ENCODE measurements around the gene SEC14L1.

DNA sequence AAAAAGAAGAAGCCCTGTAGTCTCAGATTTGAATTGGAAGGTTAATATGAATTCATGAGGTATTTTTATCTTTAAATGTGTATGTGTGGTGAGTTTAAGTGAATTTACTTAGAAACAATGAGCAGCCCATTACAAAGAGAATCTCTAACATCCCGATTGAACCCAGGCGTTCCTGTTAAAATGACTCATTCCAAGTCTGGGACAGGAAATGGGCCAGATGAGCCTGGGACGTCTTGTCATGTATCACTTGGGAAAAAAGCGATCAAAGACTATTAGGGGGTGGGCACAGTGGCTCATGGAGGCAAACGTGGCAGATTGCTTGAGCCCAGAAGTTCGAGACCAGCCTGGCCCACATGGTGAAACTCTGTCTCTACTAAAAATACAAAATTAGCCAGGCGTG lies 81.6 kb downstream of the SEC14L1 start:
- TF ChIP-seq, protein P1, sequence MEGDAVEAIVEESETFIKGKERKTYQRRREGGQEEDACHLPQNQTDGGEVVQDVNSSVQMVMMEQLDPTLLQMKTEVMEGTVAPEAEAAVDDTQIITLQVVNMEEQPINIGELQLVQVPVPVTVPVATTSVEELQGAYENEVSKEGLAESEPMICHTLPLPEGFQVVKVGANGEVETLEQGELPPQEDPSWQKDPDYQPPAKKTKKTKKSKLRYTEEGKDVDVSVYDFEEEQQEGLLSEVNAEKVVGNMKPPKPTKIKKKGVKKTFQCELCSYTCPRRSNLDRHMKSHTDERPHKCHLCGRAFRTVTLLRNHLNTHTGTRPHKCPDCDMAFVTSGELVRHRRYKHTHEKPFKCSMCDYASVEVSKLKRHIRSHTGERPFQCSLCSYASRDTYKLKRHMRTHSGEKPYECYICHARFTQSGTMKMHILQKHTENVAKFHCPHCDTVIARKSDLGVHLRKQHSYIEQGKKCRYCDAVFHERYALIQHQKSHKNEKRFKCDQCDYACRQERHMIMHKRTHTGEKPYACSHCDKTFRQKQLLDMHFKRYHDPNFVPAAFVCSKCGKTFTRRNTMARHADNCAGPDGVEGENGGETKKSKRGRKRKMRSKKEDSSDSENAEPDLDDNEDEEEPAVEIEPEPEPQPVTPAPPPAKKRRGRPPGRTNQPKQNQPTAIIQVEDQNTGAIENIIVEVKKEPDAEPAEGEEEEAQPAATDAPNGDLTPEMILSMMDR (IDR thresholded peaks at IDR 0.05; ENCODE audit: low read depth, low read length), result no peak
- no peak for TF ChIP-seq POLR2A (IDR thresholded peaks at IDR 0.05; ENCODE audit: extremely low read depth, insufficient read length)

Data from NB4 (cell line).